Measurements from ENCODE around the gene TNFRSF19.

- TF ChIP-seq CTCF (IDR thresholded peaks at IDR 0.05) (no peak), POLR2A (IDR thresholded peaks at IDR 0.05) (no peak)
These were observed 141.1 kb downstream of the TNFRSF19 start for GRCh38 chr13:23711355-23711754.

All from heart left ventricle (tissue), 13 donors.